Kidney (tissue), 14 donors: ENCODE measurements around the gene FRMD4A. TPM values are rescaled to one million over a fixed set of nuclear protein-coding genes. Genes with fewer than 3 reads are reported as not detected.

ENCODE experiments used
- DNase-seq, 5 donors: peaks; one replicate each; pipeline ENCODE4 v3.0.0-alpha.2; 2013 to 2020
- FAIRE-seq: peaks from 2 replicates; lab custom pipeline; 2012; peaks lifted over from hg19 to GRCh38; lab: Jason Lieb, UNC
- H3K27ac ChIP-seq, 2 donors: one replicate each; pipeline ENCODE4 v1.7.0; 2013; ENCODE audit warnings: low read depth in 2 of 2, low read length in 2 of 2, inconsistent platforms in 1 of 2
- H3K27me3 ChIP-seq: one replicate; pipeline ENCODE4 v1.7.1; 2013; ENCODE audit warnings: low read length, inconsistent platforms; ENCODE audit not compliant: control insufficient read depth, insufficient read depth
- H3K36me3 ChIP-seq, 3 donors: one replicate each; pipeline versions ENCODE4 v1.7.0 to v1.7.1; 2013; ENCODE audit warnings: low read length in 3 of 3, control low read depth in 1 of 3, inconsistent platforms in 1 of 3; ENCODE audit not compliant: insufficient read depth in 3 of 3, control insufficient read depth in 2 of 3
- H3K4me1 ChIP-seq, 3 donors: one replicate each; pipeline versions ENCODE4 v1.7.0 to v1.7.1; 2013; ENCODE audit warnings: low read length in 3 of 3, inconsistent platforms in 1 of 3, low read depth in 1 of 3; ENCODE audit not compliant: control insufficient read depth in 2 of 3, insufficient read depth in 2 of 3
- H3K4me3 ChIP-seq, 3 donors: one replicate each; pipeline versions ENCODE4 v1.7.0 to v1.8.1; 2013; ENCODE audit warnings: low read length in 3 of 3, control low read depth in 1 of 3, inconsistent platforms in 1 of 3
- H3K9ac ChIP-seq, 3 donors: one replicate each; pipeline versions ENCODE4 v1.7.0 to v1.7.1; 2013; ENCODE audit warnings: low read length in 3 of 3, control low read depth in 1 of 3, inconsistent platforms in 1 of 3
- H3K9me3 ChIP-seq, 3 donors: one replicate each; pipeline versions ENCODE4 v1.7.0 to v1.7.1; 2013; ENCODE audit warnings: low read length in 3 of 3, control low read depth in 1 of 3, inconsistent platforms in 1 of 3; ENCODE audit not compliant: control insufficient read depth in 2 of 3, insufficient read depth in 1 of 3
- intact Hi-C: fragments of 100-400 bp; cut with DNase I; formaldehyde crosslinking; loops from one replicate; pipeline ENCODE4 v1.11.1; 2022
- polyA plus RNA-seq: library from polyadenylated mRNA; stranded (reverse); fragments of 350-450 nt; fragmentation: Illumina TruSeq; extraction: RNeasy Lipid Tissue Mini Kit (QIAGEN cat#74804); gene quantifications from one replicate; pipeline ENCODE4 v1.2.3, GENCODE V29; 2014; ENCODE audit warnings: low read depth, low replicate concordance; ENCODE audit not compliant: insufficient read depth
- total RNA-seq: library from RNA; stranded (reverse); fragmentation: NEBNext Ultra II Directional; extraction: Animal tissue kit (Norgen Biotek cat#: 25700); gene quantifications from one replicate; pipeline ENCODE4 v1.2.1, GENCODE V29; 2021
- TF ChIP-seq, protein P1 (sequence below): IDR thresholded peaks from 3 replicates; pipeline ENCODE4 v1.5.1; 2012; ENCODE audit warnings: mild to moderate bottlenecking, moderate library complexity, borderline replicate concordance; ENCODE audit not compliant: insufficient read depth; ENCODE audit errors: extremely low read depth
- donor health status: control.
- donor health status: control.
- donor health status: control.
- donor health status: control.
- donor health status: control.
- donor health status: DM: yes; HTN: yes; CAD: no.
- donor health status: Normal renal cell carcinoma (clear cell type).

FRMD4A gene
- total and polyA plus RNA-seq, 2 donors from 2014 or later = 16.0 to 68.2 TPM

DNA sequence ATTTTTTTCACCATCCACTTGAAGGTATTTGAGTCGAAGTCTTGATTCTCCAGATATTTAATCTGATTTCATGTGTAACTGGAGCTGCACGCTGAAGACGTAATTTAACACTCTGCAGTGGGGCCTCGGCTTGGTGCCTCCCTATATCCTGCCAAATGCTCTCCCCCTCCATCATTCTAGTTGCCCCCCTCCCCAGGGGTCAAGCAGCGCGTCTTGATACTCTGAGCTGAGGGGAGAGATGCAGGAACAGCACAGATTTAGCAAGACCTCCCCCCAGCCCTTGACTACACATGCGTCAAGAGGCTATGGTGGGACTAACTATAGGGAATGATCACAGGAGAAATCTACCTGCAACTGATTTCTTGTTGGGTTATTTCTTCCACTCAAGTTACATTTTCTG, 658.2 kb downstream of the FRMD4A start:
- Histone ChIP-seq H3K9me3 (no peaks in the 10 kb centered on the region), H3K4me3 (no peak overlapping the region), H3K9ac (no peak overlapping the region), H3K36me3 (peaks cover 5 to 20% (median 7%) of the 10 kb centered on the region in 3 donors), H3K27me3 (no peaks in the 10 kb centered on the region), H3K27ac (no peak overlapping the region), H3K4me1 (peaks cover 13 to 19% (median 15%) of the 10 kb centered on the region in 3 donors)
- TF ChIP-seq, protein P1, sequence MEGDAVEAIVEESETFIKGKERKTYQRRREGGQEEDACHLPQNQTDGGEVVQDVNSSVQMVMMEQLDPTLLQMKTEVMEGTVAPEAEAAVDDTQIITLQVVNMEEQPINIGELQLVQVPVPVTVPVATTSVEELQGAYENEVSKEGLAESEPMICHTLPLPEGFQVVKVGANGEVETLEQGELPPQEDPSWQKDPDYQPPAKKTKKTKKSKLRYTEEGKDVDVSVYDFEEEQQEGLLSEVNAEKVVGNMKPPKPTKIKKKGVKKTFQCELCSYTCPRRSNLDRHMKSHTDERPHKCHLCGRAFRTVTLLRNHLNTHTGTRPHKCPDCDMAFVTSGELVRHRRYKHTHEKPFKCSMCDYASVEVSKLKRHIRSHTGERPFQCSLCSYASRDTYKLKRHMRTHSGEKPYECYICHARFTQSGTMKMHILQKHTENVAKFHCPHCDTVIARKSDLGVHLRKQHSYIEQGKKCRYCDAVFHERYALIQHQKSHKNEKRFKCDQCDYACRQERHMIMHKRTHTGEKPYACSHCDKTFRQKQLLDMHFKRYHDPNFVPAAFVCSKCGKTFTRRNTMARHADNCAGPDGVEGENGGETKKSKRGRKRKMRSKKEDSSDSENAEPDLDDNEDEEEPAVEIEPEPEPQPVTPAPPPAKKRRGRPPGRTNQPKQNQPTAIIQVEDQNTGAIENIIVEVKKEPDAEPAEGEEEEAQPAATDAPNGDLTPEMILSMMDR = no peak
- FAIRE-seq = no peak
- intact Hi-C loops = no loop called here
- DNase-seq = peak in 4 of 5 donors; percentile 84 to 90 (median 88)

- Histone ChIP-seq H3K4me3 (no peak overlapping the region), H3K27me3 (no peaks in the 10 kb centered on the region), H3K27ac (no peak overlapping the region), H3K4me1 (peaks cover 13 to 19% (median 15%) of the 10 kb centered on the region in 3 donors), H3K36me3 (peaks cover 5 to 23% (median 9%) of the 10 kb centered on the region in 3 donors), H3K9ac (no peak overlapping the region), H3K9me3 (no peaks in the 10 kb centered on the region)
- intact Hi-C loops = no loop called here
- TF ChIP-seq, protein P1 = no peak
- FAIRE-seq = no peak
- DNase-seq = peak in 1 of 5 donors; percentile 20
These were observed 658.8 kb downstream of the FRMD4A start for GRCh38 chr10:13671904-13672303.

GRCh38 chr10:13670311-13670710, 660.4 kb downstream of the FRMD4A start:
- no peak for DNase-seq
- intact Hi-C loops = no loop called here
- Histone ChIP-seq H3K9ac (no peak overlapping the region), H3K4me1 (peaks cover 13 to 19% (median 15%) of the 10 kb centered on the region in 3 donors), H3K36me3 (peaks cover 9 to 36% (median 14%) of the 10 kb centered on the region in 3 donors), H3K27me3 (no peaks in the 10 kb centered on the region), H3K27ac (peak overlapping the region; percentile 84 to 85), H3K4me3 (no peak overlapping the region), H3K9me3 (no peaks in the 10 kb centered on the region)
- TF ChIP-seq, protein P1 = no peak
- no peak for FAIRE-seq

DNA sequence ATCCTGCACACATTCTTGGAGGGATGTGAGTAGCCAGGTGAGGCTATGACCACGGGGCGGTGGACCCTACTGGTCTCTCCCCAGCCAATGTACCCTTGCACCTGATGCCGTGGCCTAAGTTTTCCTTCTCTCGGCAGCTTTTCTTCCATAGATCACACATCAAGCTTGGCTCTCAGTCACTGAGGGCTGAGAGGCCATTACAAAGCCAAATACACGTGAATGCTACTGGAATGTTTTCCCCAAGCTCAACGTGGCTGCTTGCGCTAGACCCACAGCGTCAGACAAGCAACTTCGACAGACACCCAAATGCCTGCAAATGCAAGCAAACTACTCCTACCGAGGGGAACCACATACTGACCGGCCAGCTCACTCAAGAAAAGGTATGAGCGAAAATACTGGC, 660.8 kb downstream of the FRMD4A start:
- TF ChIP-seq, protein P1 = no peak
- Histone ChIP-seq H3K4me3 (no peak overlapping the region), H3K27me3 (no peaks in the 10 kb centered on the region), H3K9ac (no peak overlapping the region), H3K36me3 (peaks cover 9 to 36% (median 15%) of the 10 kb centered on the region in 3 donors), H3K4me1 (peaks cover 13 to 19% (median 15%) of the 10 kb centered on the region in 3 donors), H3K9me3 (no peaks in the 10 kb centered on the region), H3K27ac (peak overlapping the region; percentile 84 to 85)
- no peak for DNase-seq
- no peak for FAIRE-seq
- intact Hi-C loops = no loop called here
